GM12878 (cell line): ENCODE data around the gene GDPD1. TPM values are rescaled to one million over a fixed set of nuclear protein-coding genes. Genes with fewer than 3 reads are reported as not detected.
"Not testable (repeated sequence)": the region's sequence is repeated elsewhere in the genome, so short reads cannot be mapped to it uniquely, and the experiment has no call there.

Experiments used
- ATAC-seq: fragments of 200-7000 bp; cut with Tn5 transposase; 3 replicates; pipeline ENCODE4 v1.9.1; 2020; ENCODE audit warnings: mild to moderate bottlenecking, moderate library complexity
- BruUV-seq: library from RNA; stranded (reverse); fragments of 400-500 nt; replicated peaks from 2 replicates; lab custom pipeline; 2021; lab: Mats Ljungman, UMichigan
- CTCF ChIA-PET: fragments of 300-600 bp; sonication (Branson Sonifier 250); formaldehyde crosslinking; extraction: SDS; loops from one replicate; lab custom pipeline; 2021; ENCODE audit warnings: inconsistent platforms; lab: Yijun Ruan, JAX
- POLR2A ChIA-PET: fragments of 350-600 bp; formaldehyde crosslinking; extraction: SDS; loops from one replicate; lab custom pipeline; 2021; ENCODE audit warnings: inconsistent platforms; lab: Charles Lee
- RAD21 ChIA-PET: fragments of 300-600 bp; sonication (Branson Sonifier 250); formaldehyde crosslinking; loops from one replicate; lab custom pipeline; 2023; ENCODE audit warnings: antibody characterized with exemption; ENCODE audit not compliant: unreplicated experiment; lab: Charles Lee
- SMC1A ChIA-PET: fragments of 300-600 bp; sonication (Branson Sonifier 250); formaldehyde crosslinking; loops from one replicate; lab custom pipeline; 2023; ENCODE audit not compliant: unreplicated experiment, uncharacterized antibody; lab: Charles Lee
- DNase-seq: peaks from one replicate; pipeline ENCODE4 v3.0.0-alpha.2; 2011; ENCODE audit warnings: low read depth, low spot score
- FAIRE-seq: peaks from 3 replicates; lab custom pipeline; 2011; peaks lifted over from hg19 to GRCh38; lab: Jason Lieb, UNC
- H2AFZ ChIP-seq: 2 replicates; pipeline ENCODE4 v1.6.0; 2011; ENCODE audit warnings: low read depth, low read length, control low read depth; ENCODE audit not compliant: control insufficient read depth
- H3K27ac ChIP-seq: 2 replicates; pipeline ENCODE4 v1.5.1; 2011; ENCODE audit warnings: control low read depth; ENCODE audit not compliant: control insufficient read depth, insufficient read depth
- H3K27me3 ChIP-seq, 2 experiments: replicated peaks in 1 of 2; 2 replicates each; pipeline versions ENCODE4 v1.6.0 to v1.6.1; 2011; ENCODE audit warnings: low read length in 1 of 2; ENCODE audit not compliant: control insufficient read depth in 2 of 2, insufficient read depth in 2 of 2
- H3K36me3 ChIP-seq, 2 experiments: 2 replicates each; pipeline ENCODE4 v1.5.1; 2011; ENCODE audit warnings: low read length in 1 of 2; ENCODE audit not compliant: control insufficient read depth in 2 of 2, insufficient read depth in 2 of 2
- H3K4me1 ChIP-seq: 2 replicates; pipeline ENCODE4 v1.6.1; 2011; ENCODE audit warnings: mild to moderate bottlenecking, low read length, moderate library complexity, mixed read lengths; ENCODE audit not compliant: control insufficient read depth, insufficient read depth
- H3K4me2 ChIP-seq: 2 replicates; pipeline ENCODE4 v1.6.0; 2011; ENCODE audit warnings: control low read depth; ENCODE audit not compliant: control insufficient read depth, insufficient read depth
- H3K4me3 ChIP-seq: fragments of 200-600 bp; sonication (generic); 2 replicates; pipeline ENCODE4 v1.5.1; 2016
- H3K79me2 ChIP-seq: 2 replicates; pipeline ENCODE4 v1.6.0; 2011; ENCODE audit warnings: low read length; ENCODE audit not compliant: control insufficient read depth, insufficient read depth
- H3K9ac ChIP-seq: 2 replicates; pipeline ENCODE4 v1.8.0; 2011; ENCODE audit warnings: low read length, control low read depth, mixed read lengths; ENCODE audit not compliant: control insufficient read depth, insufficient read depth
- H3K9me3 ChIP-seq: replicated peaks from 3 replicates; pipeline ENCODE4 v1.5.1; 2011; ENCODE audit warnings: mild to moderate bottlenecking, low read length; ENCODE audit not compliant: control insufficient read depth, insufficient read depth
- H4K20me1 ChIP-seq: 2 replicates; pipeline ENCODE4 v1.6.0; 2011; ENCODE audit not compliant: control insufficient read depth, insufficient read depth
- ESRRA ChIP-seq: IDR thresholded peaks from 2 replicates; pipeline ENCODE4 v1.6.1; 2012; ENCODE audit warnings: mild to moderate bottlenecking, low read length, improper control_type of control experiment
- HDAC6 ChIP-seq: fragments of 200-600 bp; sonication (generic); IDR thresholded peaks from one replicate; pipeline ENCODE4 v1.8.0; 2017; ENCODE audit warnings: antibody characterized with exemption; ENCODE audit not compliant: unreplicated experiment
- SIX5 ChIP-seq: IDR thresholded peaks from 2 replicates; pipeline ENCODE4 v1.6.1; 2011; ENCODE audit warnings: mild to moderate bottlenecking, low read depth, low read length, moderate library complexity; ENCODE audit not compliant: severe bottlenecking
- SMAD5 ChIP-seq: IDR thresholded peaks from 2 replicates; pipeline ENCODE4 v1.6.1; 2016; ENCODE audit warnings: antibody characterized with exemption, low read depth
- SP1 ChIP-seq: IDR thresholded peaks from one replicate; pipeline ENCODE4 v1.6.1; 2011; ENCODE audit warnings: low read depth, low read length
- SPI1 ChIP-seq: IDR thresholded peaks from 2 replicates; pipeline ENCODE4 v1.6.1; 2011; ENCODE audit warnings: low read depth, mild to moderate bottlenecking, low read length, moderate library complexity, borderline replicate concordance; ENCODE audit not compliant: insufficient read depth
- whole genome bisulfite sequencing: methylation state at CpG from one replicate; pipeline ENCODE4 v1.1.6; 2016; ENCODE audit warnings: low lambda C conversion rate; ENCODE audit not compliant: insufficient replicate concordance, insufficient coverage; ENCODE audit errors: missing lambda C conversion rate; 5-methylcytosine and 5-hydroxymethylcytosine counted together
- in situ Hi-C: fragments of 300-500 bp; cut with MboI; formaldehyde crosslinking; loops from 9 replicates; pipeline ENCODE4 v1.14.3; 2018; ENCODE audit warnings: mixed read lengths
- intact Hi-C: fragments of 100-400 bp; cut with micrococcal nuclease; formaldehyde crosslinking; loops from one replicate; pipeline ENCODE4 v1.14.2; 2022; ENCODE audit not compliant: unreplicated experiment
- polyA plus RNA-seq, 11 experiments: library from polyadenylated mRNA; depleted of rRNA in 4 of 11; unstranded in 6 of 11; stranded (reverse) in 5 of 11; fragments of >200 nt; fragmentation: Nextera tagmentation in 4 of 11; fragmentation: Illumina TruSeq in 1 of 11; extraction: Ambion mirVana in 4 of 11; extraction: Trizol in 1 of 11; gene quantifications; 1 replicate in 1 of 11; 2 replicates in 10 of 11; pipeline versions ENCODE4 v1.2.1 to v1.2.3, GENCODE V29; 2011 to 2016; ENCODE audit warnings: inconsistent platforms in 2 of 11, missing spikeins in 2 of 11, low read depth in 1 of 11
- total RNA-seq, 4 experiments: library from RNA; depleted of rRNA in 3 of 4; stranded (reverse); fragments of >200 nt in 3 of 4; fragmentation: Illumina TruSeq in 1 of 4; extraction: Trizol in 1 of 4; gene quantifications; 2 replicates each; pipeline versions ENCODE4 v1.2.1 to v1.2.3, GENCODE V29; 2013 to 2021
- TF ChIP-seq, protein P1 (sequence below): fragments of 450-650 bp; IDR thresholded peaks from 2 replicates; pipeline ENCODE4 v1.6.1; 2014; ENCODE audit warnings: mild to moderate bottlenecking
- TF ChIP-seq, protein P2 (sequence below): IDR thresholded peaks from 2 replicates; pipeline ENCODE4 v1.6.1; 2012; ENCODE audit warnings: low read depth, low read length, improper control_type of control experiment
- TF ChIP-seq, protein P3 (sequence below): fragments of 450-650 bp; IDR thresholded peaks from 2 replicates; pipeline ENCODE4 v1.6.1; 2017; ENCODE audit warnings: mild to moderate bottlenecking

GDPD1 gene
- total and polyA plus RNA-seq, 10 of the 15 experiments (the other 5 are each of a cell fraction or from before 2014, with no cell fraction given): 0.18 to 1.6 (median 0.69) TPM

DNA sequence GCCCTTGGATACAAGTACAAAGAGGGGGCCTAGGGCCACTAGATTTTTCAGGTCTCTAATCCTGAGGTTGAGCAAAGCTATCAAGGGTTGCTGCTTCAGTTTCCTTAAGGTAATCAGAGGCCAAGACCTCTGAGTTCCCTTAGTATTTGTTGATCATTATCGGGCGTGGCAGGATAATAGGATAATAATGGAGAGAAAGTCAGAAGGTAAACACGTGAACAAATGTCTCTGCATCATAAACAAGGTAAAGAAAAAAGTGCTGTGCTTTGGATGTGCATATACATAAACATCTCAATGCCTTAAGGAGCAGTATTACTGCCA, 69.6 kb downstream of the GDPD1 start (continued):
- TF ChIP-seq, protein P1, sequence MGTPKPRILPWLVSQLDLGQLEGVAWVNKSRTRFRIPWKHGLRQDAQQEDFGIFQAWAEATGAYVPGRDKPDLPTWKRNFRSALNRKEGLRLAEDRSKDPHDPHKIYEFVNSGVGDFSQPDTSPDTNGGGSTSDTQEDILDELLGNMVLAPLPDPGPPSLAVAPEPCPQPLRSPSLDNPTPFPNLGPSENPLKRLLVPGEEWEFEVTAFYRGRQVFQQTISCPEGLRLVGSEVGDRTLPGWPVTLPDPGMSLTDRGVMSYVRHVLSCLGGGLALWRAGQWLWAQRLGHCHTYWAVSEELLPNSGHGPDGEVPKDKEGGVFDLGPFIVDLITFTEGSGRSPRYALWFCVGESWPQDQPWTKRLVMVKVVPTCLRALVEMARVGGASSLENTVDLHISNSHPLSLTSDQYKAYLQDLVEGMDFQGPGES: no peak
- TF ChIP-seq ESRRA (no peak), SP1 (no peak), SPI1 (no peak), HDAC6 (no peak), SMAD5 (no peak), SIX5 (no peak)
- TF ChIP-seq, protein P2, sequence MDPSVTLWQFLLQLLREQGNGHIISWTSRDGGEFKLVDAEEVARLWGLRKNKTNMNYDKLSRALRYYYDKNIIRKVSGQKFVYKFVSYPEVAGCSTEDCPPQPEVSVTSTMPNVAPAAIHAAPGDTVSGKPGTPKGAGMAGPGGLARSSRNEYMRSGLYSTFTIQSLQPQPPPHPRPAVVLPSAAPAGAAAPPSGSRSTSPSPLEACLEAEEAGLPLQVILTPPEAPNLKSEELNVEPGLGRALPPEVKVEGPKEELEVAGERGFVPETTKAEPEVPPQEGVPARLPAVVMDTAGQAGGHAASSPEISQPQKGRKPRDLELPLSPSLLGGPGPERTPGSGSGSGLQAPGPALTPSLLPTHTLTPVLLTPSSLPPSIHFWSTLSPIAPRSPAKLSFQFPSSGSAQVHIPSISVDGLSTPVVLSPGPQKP: no peak
- TF ChIP-seq, protein P3, sequence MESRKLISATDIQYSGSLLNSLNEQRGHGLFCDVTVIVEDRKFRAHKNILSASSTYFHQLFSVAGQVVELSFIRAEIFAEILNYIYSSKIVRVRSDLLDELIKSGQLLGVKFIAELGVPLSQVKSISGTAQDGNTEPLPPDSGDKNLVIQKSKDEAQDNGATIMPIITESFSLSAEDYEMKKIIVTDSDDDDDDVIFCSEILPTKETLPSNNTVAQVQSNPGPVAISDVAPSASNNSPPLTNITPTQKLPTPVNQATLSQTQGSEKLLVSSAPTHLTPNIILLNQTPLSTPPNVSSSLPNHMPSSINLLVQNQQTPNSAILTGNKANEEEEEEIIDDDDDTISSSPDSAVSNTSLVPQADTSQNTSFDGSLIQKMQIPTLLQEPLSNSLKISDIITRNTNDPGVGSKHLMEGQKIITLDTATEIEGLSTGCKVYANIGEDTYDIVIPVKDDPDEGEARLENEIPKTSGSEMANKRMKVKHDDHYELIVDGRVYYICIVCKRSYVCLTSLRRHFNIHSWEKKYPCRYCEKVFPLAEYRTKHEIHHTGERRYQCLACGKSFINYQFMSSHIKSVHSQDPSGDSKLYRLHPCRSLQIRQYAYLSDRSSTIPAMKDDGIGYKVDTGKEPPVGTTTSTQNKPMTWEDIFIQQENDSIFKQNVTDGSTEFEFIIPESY: no peak

DNA sequence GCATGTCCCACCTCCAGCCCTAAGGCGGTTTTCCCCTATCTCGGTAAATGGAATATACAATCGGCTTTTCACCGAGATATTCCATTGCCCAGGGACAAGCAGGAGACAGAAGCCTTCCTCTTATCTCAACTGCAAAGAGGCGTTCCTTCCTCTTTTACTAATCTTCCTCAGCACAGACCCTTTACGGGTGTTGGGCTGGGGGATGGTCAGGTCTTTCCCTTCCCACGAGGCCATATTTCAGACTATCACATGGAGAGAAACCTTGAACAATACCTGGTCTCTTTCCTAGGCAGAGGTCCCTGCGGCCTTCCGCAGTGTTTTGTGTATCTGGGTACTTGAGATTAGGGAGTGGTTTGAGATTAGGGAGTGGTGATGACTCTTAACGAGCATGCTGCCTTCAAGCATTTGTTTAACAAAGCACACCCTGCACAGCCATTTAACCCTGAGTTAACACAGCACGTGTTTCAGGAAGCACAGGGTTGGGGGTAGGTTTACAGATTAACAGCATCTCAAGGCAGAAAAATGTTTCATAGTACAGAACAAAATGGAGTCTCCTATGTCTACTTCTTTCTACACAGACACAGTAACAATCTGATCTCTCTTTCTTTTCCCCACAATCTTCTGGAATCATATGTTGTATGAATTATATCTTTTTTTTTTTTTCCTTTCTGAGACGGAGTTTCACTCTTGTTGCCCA, 70.1 kb downstream of the GDPD1 start:
- H3K4me2 ChIP-seq, H3K36me3 ChIP-seq, H3K27ac ChIP-seq, H3K27me3 ChIP-seq, H4K20me1 ChIP-seq, SMC1A ChIA-PET, RAD21 ChIA-PET, FAIRE-seq, BruUV-seq, H3K9ac ChIP-seq, DNase-seq, ATAC-seq, in situ Hi-C loops, intact Hi-C loops, H3K9me3 ChIP-seq, H3K79me2 ChIP-seq, POLR2A ChIA-PET, H3K4me1 ChIP-seq, CTCF ChIA-PET, H3K4me3 ChIP-seq: not testable (repeated sequence)
- WGBS: 30% methylated on average over 12 of the region's 12 CpGs
- peak overlapping the region; percentile 51; the same call in 1 of the 2 replicates for H2AFZ ChIP-seq
